C4-2B (cell line): ENCODE results near the gene SPATA33.
"Not testable (repeated sequence)": the region's sequence is repeated elsewhere in the genome, so short reads cannot be mapped to it uniquely, and the experiment has no call there.

Experiments
- H3K27ac ChIP-seq: fragments of 450-650 bp; 2 replicates; pipeline ENCODE4 v1.5.1; 2017
- CTCF ChIP-seq: fragments of 450-650 bp; conservative IDR thresholded peaks from 2 replicates; pipeline ENCODE4 v1.5.1; 2017; ENCODE audit warnings: mild to moderate bottlenecking
- ZFX ChIP-seq: fragments of 450-650 bp; IDR thresholded peaks from 2 replicates; pipeline ENCODE4 v1.6.1; 2017

Gene SPATA33

GRCh38 chr16:89658221-89658879, 714 bp downstream of the SPATA33 start:
- H3K27ac ChIP-seq: peak overlapping the region; percentile 86
- no peak for TF ChIP-seq CTCF
- TF ChIP-seq ZFX: no peak

GRCh38 chr16:89660146-89660545, 2.5 kb downstream of the SPATA33 start:
- H3K27ac ChIP-seq: no peak overlapping the region
- TF ChIP-seq ZFX (no peak), CTCF (no peak)

GRCh38 chr16:89661215-89661614, 3.6 kb downstream of the SPATA33 start:
- H3K27ac ChIP-seq: no peak overlapping the region
- TF ChIP-seq CTCF (no peak), ZFX (no peak)

GRCh38 chr16:89664238-89664637, 6.6 kb downstream of the SPATA33 start:
- not testable (repeated sequence) for H3K27ac ChIP-seq

GRCh38 chr16:89667000-89667399, 9.4 kb downstream of the SPATA33 start:
- not testable (repeated sequence) for H3K27ac ChIP-seq
- peak; percentile 60; the same call in 1 of the 2 replicates for TF ChIP-seq CTCF

- TF ChIP-seq CTCF (no peak), ZFX (no peak)
- H3K27ac ChIP-seq: no peak overlapping the region
Measured at GRCh38 chr16:89667633-89668032, 10.0 kb downstream of the SPATA33 start.

- no peak overlapping the region for H3K27ac ChIP-seq
Measured at GRCh38 chr16:89668790-89669158, 11.1 kb downstream of the SPATA33 start.

More at GRCh38 chr16:89668790-89669158, 11.1 kb downstream of the SPATA33 start:
- TF ChIP-seq CTCF (no peak), ZFX (no peak)
